K562 (cell line): ENCODE measurements around the gene SPRED2. TPM values are rescaled to one million over a fixed set of nuclear protein-coding genes. Genes with fewer than 3 reads are reported as not detected.

Experiments
- ATAC-seq: fragments of 200-7000 bp; cut with Tn5 transposase; 3 replicates; pipeline ENCODE4 v1.9.1; 2020; ENCODE audit warnings: moderate library complexity
- BruUV-seq: library from RNA; stranded (reverse); fragments of 400-500 nt; replicated peaks from 2 replicates; lab custom pipeline; 2021; lab: Mats Ljungman, UMichigan
- CTCF ChIA-PET: fragments of 300-600 bp; formaldehyde crosslinking; extraction: SDS; loops from one replicate; lab custom pipeline; 2021; ENCODE audit warnings: low intra/inter-chr PET ratio; lab: Yijun Ruan, JAX
- POLR2A ChIA-PET: fragments of 300-600, 350-650 bp; sonication (Branson Sonifier 250); formaldehyde crosslinking; extraction: SDS; loops from one replicate; lab custom pipeline; 2021; ENCODE audit warnings: antibody characterized with exemption, inconsistent platforms; lab: Yijun Ruan, JAX
- DNase-seq, 4 experiments: peaks; one replicate each; pipeline versions ENCODE4 v3.0.0 to v3.0.0-alpha.2; 2011 to 2018; ENCODE audit warnings: low spot score in 3 of 4, mixed read lengths in 3 of 4; ENCODE audit errors: extremely low read depth in 1 of 4
- FAIRE-seq: peaks from 2 replicates; lab custom pipeline; 2011; peaks lifted over from hg19 to GRCh38; lab: Jason Lieb, UNC
- H2AFZ ChIP-seq: 2 replicates; pipeline ENCODE4 v1.6.0; 2011; ENCODE audit warnings: low read depth, low read length, control low read depth, inconsistent platforms
- H3K27ac ChIP-seq: fragments of 200-600 bp; 3 replicates; pipeline ENCODE4 v1.8.0; 2011; ENCODE audit warnings: low read depth, mild to moderate bottlenecking, control low read depth, inconsistent platforms, low read length, moderate library complexity, mixed read lengths; ENCODE audit errors: extremely low read depth
- H3K27me3 ChIP-seq, 2 experiments: fragments of 300-600 bp in 1 of 2; 2 replicates in 1 of 2; 3 replicates in 1 of 2; pipeline versions ENCODE4 v1.6.0 to v1.8.0; 2011; ENCODE audit warnings: inconsistent platforms in 2 of 2, low read length in 2 of 2, mild to moderate bottlenecking in 1 of 2, mixed read lengths in 1 of 2, moderate library complexity in 1 of 2; ENCODE audit not compliant: control insufficient read depth in 2 of 2, insufficient read depth in 2 of 2
- H3K36me3 ChIP-seq: fragments of 300-600 bp; 3 replicates; pipeline ENCODE4 v1.8.0; 2011; ENCODE audit warnings: mild to moderate bottlenecking, low read length, inconsistent platforms; ENCODE audit not compliant: control insufficient read depth, insufficient read depth
- H3K4me1 ChIP-seq, 2 experiments: fragments of 200-600 bp in 1 of 2; replicated peaks in 1 of 2; 2 replicates in 1 of 2; 3 replicates in 1 of 2; pipeline versions ENCODE4 v1.5.1 to v1.8.0; 2011; ENCODE audit warnings: inconsistent platforms in 2 of 2, low read length in 2 of 2, mild to moderate bottlenecking in 1 of 2, mixed read lengths in 1 of 2, moderate library complexity in 1 of 2; ENCODE audit not compliant: control insufficient read depth in 2 of 2, insufficient read depth in 2 of 2
- H3K4me2 ChIP-seq: 2 replicates; pipeline ENCODE4 v1.6.1; 2011; ENCODE audit warnings: low read length, control low read depth, inconsistent platforms, mixed read lengths; ENCODE audit not compliant: insufficient read depth
- H3K4me3 ChIP-seq: fragments of 200-600 bp; sonication (generic), shearing (Covaris generic); 2 replicates; pipeline ENCODE4 v1.5.1; 2016; ENCODE audit warnings: control low read depth, inconsistent platforms
- H3K79me2 ChIP-seq: fragments of 200-600 bp; 3 replicates; pipeline ENCODE4 v1.8.0; 2011; ENCODE audit warnings: low read length, inconsistent platforms; ENCODE audit not compliant: control insufficient read depth, insufficient read depth
- H3K9ac ChIP-seq, 2 experiments: 2 replicates each; pipeline versions ENCODE4 v1.6.0 to v1.6.1; 2011; ENCODE audit warnings: low read depth in 2 of 2, low read length in 2 of 2, control low read depth in 1 of 2, inconsistent platforms in 1 of 2, mild to moderate bottlenecking in 1 of 2, mixed read lengths in 1 of 2; ENCODE audit not compliant: insufficient read depth in 1 of 2
- H3K9me1 ChIP-seq: one replicate; pipeline ENCODE4 v1.6.0; 2011; ENCODE audit warnings: inconsistent platforms, mild to moderate bottlenecking, low read length, moderate library complexity; ENCODE audit not compliant: control insufficient read depth, insufficient read depth
- H3K9me3 ChIP-seq: replicated peaks from 2 replicates; pipeline ENCODE4 v1.5.1; 2011; ENCODE audit warnings: low read depth, low read length, inconsistent platforms; ENCODE audit not compliant: control insufficient read depth, insufficient read depth
- H4K20me1 ChIP-seq: replicated peaks from 2 replicates; pipeline ENCODE4 v1.6.1; 2011; ENCODE audit warnings: low read length, inconsistent platforms, mixed read lengths; ENCODE audit not compliant: control insufficient read depth, insufficient read depth
- MLX ChIP-seq, 2 experiments: fragments of 450-650 bp in 1 of 2; sonication (generic) in 1 of 2; formaldehyde crosslinking; conservative IDR thresholded peaks; 2 replicates each; pipeline versions ENCODE4 v1.4.0 to v1.8.1; 2020 to 2022; ENCODE audit warnings: mild to moderate bottlenecking in 1 of 2, missing genetic modification reagents in 1 of 2
- ZNF76 ChIP-seq: fragments of 250-450 bp; sonication (Bioruptor Pico); IDR thresholded peaks from 2 replicates; pipeline ENCODE4 v1.4.0; 2020; ENCODE audit warnings: mild to moderate bottlenecking, moderate library complexity, borderline replicate concordance
- WGBS: fragments of 100-300 bp; shearing (Covaris generic); methylation state at CpG from one replicate; pipeline ENCODE4 v1.1.6; 2016; ENCODE audit warnings: low coverage, mixed read lengths; ENCODE audit not compliant: insufficient coverage; ENCODE audit errors: missing lambda C conversion rate; 5-methylcytosine and 5-hydroxymethylcytosine counted together
- in situ Hi-C: fragments of 300-500 bp; cut with MboI; formaldehyde crosslinking; loops from 4 replicates; pipeline ENCODE4 v1.15.0; 2018; ENCODE audit warnings: inconsistent platforms, mixed read lengths
- intact Hi-C: fragments of 100-400 bp; cut with micrococcal nuclease; formaldehyde crosslinking; loops from 2 replicates; pipeline ENCODE4 v1.14.2; 2022
- polyA plus RNA-seq, 8 experiments: library from polyadenylated mRNA; depleted of rRNA in 4 of 8; stranded (reverse) in 5 of 8; unstranded in 3 of 8; fragments of >200 nt; fragmentation: Nextera tagmentation in 2 of 8; fragmentation: Illumina TruSeq in 1 of 8; extraction: Ambion mirVana in 2 of 8; extraction: Trizol in 1 of 8; gene quantifications; 2 replicates each; pipeline versions ENCODE4 v1.2.1 to v1.2.3, GENCODE V29; 2011 to 2014; ENCODE audit warnings: inconsistent platforms in 1 of 8, missing spikeins in 1 of 8
- total RNA-seq, 7 experiments: library from RNA; depleted of rRNA in 6 of 7; stranded (reverse); fragments of >200 nt in 6 of 7; fragmentation: Illumina TruSeq in 2 of 7; extraction: Trizol in 2 of 7; gene quantifications; 2 replicates each; pipeline versions ENCODE4 v1.2.1 to v1.2.3, GENCODE V29; 2011 to 2021; ENCODE audit warnings: low replicate concordance in 1 of 7

SPRED2 gene
- total and polyA plus RNA-seq, 9 of the 15 experiments (the other 6 are each of a cell fraction or from before 2014, with no cell fraction given): 4.6 to 50.8 (median 14.1) TPM

- no TSS peak for BruUV-seq
Measured at GRCh38 chr2:65413106-65413505, 19.3 kb downstream of the SPRED2 start.

More at GRCh38 chr2:65413106-65413505, 19.3 kb downstream of the SPRED2 start:
- DNase-seq (no peak), FAIRE-seq (peak; percentile 6), ATAC-seq (no peak; the same call in 2 of the 3 replicates)
- Histone ChIP-seq H3K4me3 (no peak overlapping the region), H3K27me3 (no peaks in the 10 kb centered on the region), H3K9me1 (no peaks in the 10 kb centered on the region), H3K4me1 (peaks cover 3 to 19% of the 10 kb centered on the region in 2 experiments; a peak in 4 of 5 replicates), H3K27ac (no peak overlapping the region), H3K9ac (no peak overlapping the region; a peak in 1 of 4 replicates), H4K20me1 (peaks cover 50% of the 10 kb centered on the region), H3K4me2 (no peak overlapping the region), H3K9me3 (no peaks in the 10 kb centered on the region), H3K36me3 (peaks cover 13% of the 10 kb centered on the region), H2AFZ (no peak overlapping the region), H3K79me2 (peaks cover 95% of the 10 kb centered on the region)
- POLR2A ChIA-PET: interaction anchor here (1.3 to 7.0 kb wide), 2 partner anchors 16 to 19 kb away, joined by 3 to 63 read pairs; partner anchors contain the start of gene SPRED2
- WGBS: 50% methylated on average over 2 of the region's 2 CpGs
- in situ Hi-C loops: no loop called here
- no peak for TF ChIP-seq ZNF76 (CRISPR knock-in tag)
- no peak for TF ChIP-seq MLX (CRISPR knock-in tag; conservative IDR thresholded peaks at IDR 0.05)
- CTCF ChIA-PET: no interaction called here
- intact Hi-C loops: no loop called here
